Ishikawa (cell line): ENCODE results near the gene CTNND2.

ENCODE experiments used
- CEBPB ChIP-seq: IDR thresholded peaks from 2 replicates; pipeline ENCODE4 v1.6.1; 2012
- CREB1 ChIP-seq: IDR thresholded peaks from 2 replicates; pipeline ENCODE4 v1.6.1; 2012; ENCODE audit warnings: low read depth
- EGR1 ChIP-seq: IDR thresholded peaks from 2 replicates; pipeline ENCODE4 v1.6.1; 2012
- EP300 ChIP-seq: IDR thresholded peaks from 2 replicates; pipeline ENCODE4 v1.6.1; 2012; ENCODE audit warnings: borderline replicate concordance
- FOXM1 ChIP-seq: IDR thresholded peaks from 2 replicates; pipeline ENCODE4 v1.6.1; 2012; ENCODE audit warnings: low read depth, borderline replicate concordance
- MAX ChIP-seq: IDR thresholded peaks from 2 replicates; pipeline ENCODE4 v1.6.1; 2012
- NFIC ChIP-seq: IDR thresholded peaks from 2 replicates; pipeline ENCODE4 v1.6.1; 2012
- RAD21 ChIP-seq: IDR thresholded peaks from 2 replicates; pipeline ENCODE4 v1.6.1; 2012; ENCODE audit warnings: low read depth
- REST ChIP-seq: IDR thresholded peaks from 2 replicates; pipeline ENCODE4 v1.6.1; 2012; ENCODE audit warnings: low read depth, mild to moderate bottlenecking
- TAF1 ChIP-seq: IDR thresholded peaks from 2 replicates; pipeline ENCODE4 v1.6.1; 2012; ENCODE audit warnings: low read depth, mild to moderate bottlenecking
- TCF12 ChIP-seq: IDR thresholded peaks from 2 replicates; pipeline ENCODE4 v1.6.1; 2012; ENCODE audit warnings: low read depth
- TEAD4 ChIP-seq: IDR thresholded peaks from 2 replicates; pipeline ENCODE4 v1.6.1; 2012
- USF1 ChIP-seq: IDR thresholded peaks from 2 replicates; pipeline ENCODE4 v1.6.1; 2012
- YY1 ChIP-seq: IDR thresholded peaks from 2 replicates; pipeline ENCODE4 v1.6.1; 2012; ENCODE audit warnings: low read depth
- ZBTB7A ChIP-seq: IDR thresholded peaks from 2 replicates; pipeline ENCODE4 v1.6.1; 2012; ENCODE audit warnings: low read depth

CTNND2 gene

GRCh38 chr5:11672385-11673085 is 231.7 kb downstream of the CTNND2 start:
- TF ChIP-seq REST (no peak), FOXM1 (no peak), NFIC (no peak), TAF1 (no peak), RAD21 (no peak), CEBPB (no peak), EGR1 (no peak), TCF12 (no peak), USF1 (no peak), MAX (no peak), ZBTB7A (no peak), CREB1 (no peak)

GRCh38 chr5:11658376-11658775 is 245.9 kb downstream of the CTNND2 start:
- TF ChIP-seq EP300, result no peak
- TF ChIP-seq TEAD4, result no peak
- TF ChIP-seq EGR1, result no peak
- TF ChIP-seq REST, result no peak
- no peak for TF ChIP-seq MAX
- no peak for TF ChIP-seq YY1
- no peak for TF ChIP-seq TAF1
- TF ChIP-seq CEBPB, result no peak
- no peak for TF ChIP-seq ZBTB7A
- TF ChIP-seq RAD21, result no peak
- TF ChIP-seq FOXM1, result no peak
- TF ChIP-seq NFIC, result no peak
- no peak for TF ChIP-seq USF1
- no peak for TF ChIP-seq TCF12

- TF ChIP-seq YY1, result no peak
- no peak for TF ChIP-seq TEAD4
- no peak for TF ChIP-seq EP300
- no peak for TF ChIP-seq FOXM1
- TF ChIP-seq USF1, result no peak
- no peak for TF ChIP-seq NFIC
These were observed 247.3 kb downstream of the CTNND2 start for GRCh38 chr5:11656916-11657315.

- TF ChIP-seq CEBPB, result no peak
- TF ChIP-seq ZBTB7A, result no peak
- no peak for TF ChIP-seq RAD21
- no peak for TF ChIP-seq TEAD4
- no peak for TF ChIP-seq FOXM1
- no peak for TF ChIP-seq YY1
- no peak for TF ChIP-seq EGR1
- TF ChIP-seq NFIC, result no peak
- TF ChIP-seq CREB1, result no peak
- TF ChIP-seq MAX, result no peak
- TF ChIP-seq REST, result no peak
These were observed 248.6 kb downstream of the CTNND2 start for GRCh38 chr5:11655681-11656080.
